ENCODE results near the gene EPOP.
"Not testable (repeated sequence)": the region's sequence is repeated elsewhere in the genome, so short reads cannot be mapped to it uniquely, and the experiment has no call there.

Gene EPOP

DNA sequence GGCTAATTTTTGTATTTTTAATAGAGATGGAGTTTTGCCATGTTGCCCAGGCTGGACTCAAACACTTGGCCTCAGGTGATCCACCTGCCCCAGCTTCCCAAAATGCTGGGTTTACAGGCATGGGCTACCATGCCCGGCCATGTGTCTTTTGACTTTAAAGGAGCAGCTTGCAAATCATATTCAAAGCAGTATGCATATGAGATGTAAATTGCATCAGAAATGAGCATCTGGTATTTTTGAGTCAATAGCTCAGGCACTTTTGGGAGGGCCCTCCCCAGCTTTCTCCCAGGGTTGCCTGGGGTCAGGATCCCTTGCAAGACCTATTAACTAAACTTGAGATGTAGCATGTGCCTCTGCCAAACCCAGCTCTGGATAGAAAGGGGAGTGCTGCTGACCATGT is 21.5 kb downstream of the EPOP start:
- DNase-seq (ENCODE audit: low read depth) = no peak

DNA sequence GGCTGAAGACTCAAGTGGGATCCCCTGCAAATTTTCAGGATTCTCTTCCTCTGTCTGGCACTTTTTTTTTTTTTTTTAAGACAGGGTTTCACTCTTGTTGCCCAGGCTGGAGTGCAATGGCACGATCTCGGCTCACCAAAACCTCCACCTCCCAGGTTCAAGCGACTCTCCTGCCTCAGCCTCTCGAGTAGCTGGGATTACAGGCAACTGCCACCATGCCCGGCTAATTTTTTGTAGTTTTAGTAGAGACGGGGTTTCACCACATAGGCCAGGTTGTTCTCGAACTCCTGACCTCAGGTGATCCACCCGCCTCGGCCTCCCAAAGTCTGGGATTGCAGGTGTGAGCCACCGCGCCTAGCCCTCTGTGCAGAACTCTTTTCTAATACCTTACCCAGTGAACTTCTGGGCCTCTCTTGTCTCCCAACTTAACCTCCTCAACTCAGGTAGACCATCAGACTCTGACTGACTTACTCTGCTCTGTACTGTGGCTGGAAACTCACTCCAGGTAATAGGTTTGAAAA is 24.0 kb downstream of the EPOP start:
- not testable (repeated sequence) for DNase-seq (ENCODE audit: low read depth)

DNA sequence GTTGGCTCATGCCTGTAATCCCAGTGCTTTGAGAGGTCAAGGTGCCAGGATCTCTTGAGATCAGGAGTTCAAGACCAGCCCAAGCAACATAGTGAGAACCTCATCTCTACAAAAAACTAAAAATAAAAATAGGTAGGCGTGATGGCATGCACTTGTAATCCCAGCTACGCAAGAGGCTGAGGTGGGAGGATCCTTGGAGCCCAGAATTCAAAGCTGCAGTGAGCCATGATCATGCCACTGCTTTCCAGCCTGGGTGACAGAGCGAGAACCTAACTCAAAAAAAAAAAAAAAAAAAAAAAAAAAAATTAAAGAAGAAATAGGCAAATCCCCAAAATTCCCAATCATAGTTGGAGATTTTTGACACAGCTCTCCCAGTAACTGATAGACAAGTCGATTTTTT is 36.8 kb downstream of the EPOP start:
- DNase-seq (ENCODE audit: low read depth) = no peak

DNA sequence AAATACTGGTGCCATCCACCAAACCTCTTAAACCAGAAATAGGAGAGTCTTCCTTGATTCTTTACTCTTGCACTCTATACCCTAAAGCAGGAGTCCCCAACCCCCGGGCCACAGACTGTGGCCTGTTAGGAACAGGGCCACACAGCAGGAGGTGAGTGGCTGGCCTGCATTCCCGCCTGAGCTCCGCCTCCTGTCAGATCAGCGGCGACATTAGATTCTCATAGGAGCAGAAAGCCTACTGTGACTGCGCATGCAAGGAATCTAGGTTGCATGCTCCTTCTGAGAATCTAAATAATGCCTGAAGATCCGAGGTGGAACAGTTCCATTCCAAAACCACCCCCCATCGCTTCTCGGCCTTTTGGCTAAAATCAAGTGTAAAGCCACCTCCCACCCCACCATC is 38.7 kb downstream of the EPOP start:
- DNase-seq (ENCODE audit: low read depth) = no peak

DNA sequence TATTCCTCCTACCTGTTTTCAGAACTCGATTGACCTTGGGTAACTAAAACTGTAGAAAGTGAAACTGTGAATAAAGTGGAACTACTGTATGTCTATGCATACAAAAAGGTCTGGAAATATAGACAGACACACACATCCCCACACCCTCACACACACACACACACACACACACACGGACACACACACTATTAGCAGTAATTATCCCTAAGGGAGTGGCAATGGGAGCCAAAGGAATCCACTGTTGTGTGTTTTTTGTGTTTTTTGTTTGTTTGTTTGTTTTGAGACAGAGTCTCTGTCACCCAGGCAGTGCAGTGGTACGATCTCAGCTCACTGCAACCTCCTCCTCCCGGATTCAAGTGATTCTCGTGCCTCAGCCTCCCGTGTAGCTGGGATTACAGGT is 42.4 kb downstream of the EPOP start:
- no peak for DNase-seq (ENCODE audit: low read depth)

DNA sequence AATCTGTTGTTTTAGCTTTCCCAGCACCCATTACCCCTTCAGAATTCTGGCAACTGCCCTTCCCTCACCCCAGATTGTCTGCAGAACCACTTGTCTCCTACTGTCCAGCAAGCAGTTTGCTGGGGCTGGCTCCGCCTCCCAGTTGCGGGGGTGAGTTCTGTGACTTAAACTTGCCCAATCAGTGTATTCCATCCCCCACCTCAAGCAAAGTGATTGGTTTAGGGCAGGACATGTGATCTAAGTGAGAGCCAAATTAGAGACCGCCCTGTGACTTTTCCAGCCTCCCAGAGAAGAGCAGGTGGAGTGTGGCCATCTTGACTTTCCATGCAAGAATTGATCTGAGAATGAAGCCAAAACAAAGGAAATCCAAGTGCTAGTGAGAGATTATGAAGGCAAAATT is 46.3 kb downstream of the EPOP start:
- no peak for DNase-seq (ENCODE audit: low read depth)

DNA sequence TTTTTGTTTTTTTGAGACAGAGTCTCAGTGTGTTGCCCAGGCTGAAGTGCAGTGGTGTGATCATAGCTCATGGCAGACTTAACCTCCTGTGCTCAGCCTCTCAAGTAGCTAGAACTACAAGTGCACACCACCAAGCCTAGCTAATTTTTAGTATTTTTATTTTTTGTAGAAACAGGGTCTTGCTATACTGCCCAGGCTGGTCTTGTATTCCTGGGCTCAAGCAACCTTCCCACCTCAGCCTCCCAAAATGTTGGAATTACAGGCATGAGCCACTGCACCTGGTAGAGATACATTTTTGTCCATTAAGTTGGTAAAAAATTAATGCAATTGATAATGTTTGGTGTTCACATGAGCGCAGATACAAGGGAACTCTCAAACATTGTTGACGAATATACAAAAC is 46.8 kb downstream of the EPOP start:
- no peak for DNase-seq (ENCODE audit: low read depth)

DNA sequence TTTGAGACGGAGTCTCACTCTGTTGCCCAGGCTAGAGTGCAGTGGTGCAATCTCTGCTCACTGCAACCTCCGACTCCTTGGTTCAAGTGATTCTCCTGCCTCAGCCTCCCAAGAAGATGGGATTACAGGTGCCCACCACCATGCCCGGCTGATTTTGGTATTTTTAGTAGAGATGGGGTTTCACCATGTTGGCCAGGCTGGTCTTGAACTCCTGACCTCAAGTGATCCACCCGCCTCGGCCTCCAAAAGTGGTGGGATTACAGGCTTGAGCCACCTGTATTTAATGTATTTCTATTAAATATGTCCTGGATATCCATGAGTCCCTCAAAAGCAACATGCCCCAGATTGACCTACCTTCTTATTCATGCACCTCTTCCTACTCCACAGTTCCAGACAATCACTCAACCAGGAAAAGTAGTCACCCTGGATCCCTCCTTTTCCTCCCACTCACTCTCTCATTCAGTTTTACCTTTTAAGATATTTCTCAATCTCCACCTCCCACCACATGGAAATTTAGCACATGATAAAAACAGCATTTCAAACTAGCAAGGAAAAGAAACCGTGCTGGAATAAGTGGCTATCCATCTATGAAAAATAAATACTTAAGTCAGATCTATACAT is 48.0 kb downstream of the EPOP start:
- DNase-seq (ENCODE audit: low read depth) = not testable (repeated sequence)

DNA sequence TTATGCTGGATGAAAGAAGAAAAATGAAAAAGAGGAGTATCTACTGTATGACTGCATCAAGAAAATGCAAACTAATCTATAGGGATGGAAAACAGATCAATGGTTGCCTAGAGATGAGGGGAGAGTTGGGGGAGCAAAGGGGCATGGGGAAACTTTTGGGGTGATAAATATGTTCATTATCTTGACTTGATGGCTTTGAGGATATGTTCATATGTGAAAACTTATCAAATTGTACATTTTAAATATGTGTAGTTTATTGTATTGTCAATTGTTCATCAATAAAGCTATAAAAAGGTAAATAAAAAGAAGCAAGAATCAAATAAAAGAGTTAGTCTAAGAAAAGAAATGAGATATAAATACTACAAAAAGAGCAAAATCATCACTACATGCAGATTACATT is 49.3 kb downstream of the EPOP start:
- DNase-seq (ENCODE audit: low read depth) = no peak

DNA sequence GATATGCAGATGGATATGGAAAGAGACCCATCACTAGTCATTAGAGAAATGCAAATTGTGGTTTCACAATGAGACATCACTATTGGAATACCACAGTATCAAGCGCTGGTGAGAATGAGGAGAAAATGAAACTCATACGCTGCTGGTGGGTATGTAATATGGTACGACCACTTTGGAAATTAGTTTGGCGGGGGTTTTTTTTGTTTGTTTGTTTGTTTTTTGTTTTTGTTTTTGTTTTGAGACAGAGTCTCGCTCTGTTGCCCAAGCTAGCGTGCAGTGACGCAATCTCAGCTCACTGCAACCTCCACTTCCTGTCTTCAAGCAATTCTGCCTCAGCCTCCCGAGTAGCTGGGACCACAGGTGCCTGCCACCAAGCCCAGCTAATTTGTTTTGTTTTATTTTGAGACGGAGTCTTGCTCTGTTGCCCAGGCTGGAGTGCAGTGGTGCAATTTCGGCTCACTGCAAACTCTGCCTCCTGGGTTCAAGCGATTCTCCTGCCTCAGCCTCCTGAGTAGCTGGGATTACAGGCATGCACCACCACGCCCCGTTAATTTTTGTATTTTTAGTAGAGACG is 49.9 kb downstream of the EPOP start:
- DNase-seq (ENCODE audit: low read depth) = not testable (repeated sequence)
